Measurements from ENCODE around the gene FANCC. TPM values are rescaled to one million over a fixed set of nuclear protein-coding genes. Genes with fewer than 3 reads are reported as not detected.
"Not testable (repeated sequence)": the region's sequence is repeated elsewhere in the genome, so short reads cannot be mapped to it uniquely, and the experiment has no call there.

Gene FANCC
- total RNA-seq, 1 experiment from 2014 or later, result 44.7 TPM

DNA sequence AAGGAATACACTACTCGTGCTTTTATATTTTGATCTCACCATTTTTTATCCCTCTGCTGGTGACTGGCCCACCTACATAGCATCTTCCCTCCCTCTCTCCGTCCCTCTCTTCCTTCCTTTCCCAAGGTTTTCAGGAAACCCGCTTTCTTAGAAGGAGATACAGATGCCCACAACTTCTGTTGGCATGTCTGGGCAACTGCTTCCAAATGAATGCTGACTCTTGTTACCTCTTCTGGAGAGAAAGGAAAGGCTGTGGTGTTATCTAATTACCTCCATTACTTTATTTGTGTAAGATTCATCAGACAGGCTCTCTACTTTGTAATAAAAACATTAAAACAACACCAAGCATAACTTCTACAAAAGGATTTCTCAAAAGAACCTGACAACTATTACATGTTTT, 20.2 kb downstream of the FANCC start:
- CTCF ChIA-PET, result no interaction called here
- no peaks in the 10 kb centered on the region for H3K79me2 ChIP-seq (ENCODE audit: low read depth)
- no peaks in the 10 kb centered on the region for H3F3A ChIP-seq (ENCODE audit: insufficient read depth, low read depth)
- H3K4me3 ChIP-seq, result no peak overlapping the region
- no TSS peak for BruUV-seq (replicated peaks)
- POLR2A ChIA-PET (ENCODE audit: unreplicated experiment), result no interaction called here
- no peaks in the 10 kb centered on the region for H3K4me1 ChIP-seq (replicated peaks; ENCODE audit: insufficient read depth)
- H3K9me3 ChIP-seq (ENCODE audit: insufficient read depth, low read depth), result no peaks in the 10 kb centered on the region
- no peaks in the 10 kb centered on the region for H3K9me2 ChIP-seq (ENCODE audit: insufficient read depth)
- no peak overlapping the region for H3K27ac ChIP-seq
- no peaks in the 10 kb centered on the region; the same call in 1 of the 2 replicates for H4K20me1 ChIP-seq (ENCODE audit: insufficient read depth)
- DNase-seq, result no peak
- intact Hi-C loops (cut with micrococcal nuclease; ENCODE audit: unreplicated experiment), result no loop called here
- H2AFZ ChIP-seq, result no peak overlapping the region
- H3K4me2 ChIP-seq, result no peak overlapping the region
- no peaks in the 10 kb centered on the region for H3K36me3 ChIP-seq (ENCODE audit: low read depth)
- TF ChIP-seq EZH2 (IDR thresholded peaks at IDR 0.05; ENCODE audit: low read depth) (no peak), CTCF (conservative IDR thresholded peaks at IDR 0.05) (no peak)
- H3K27me3 ChIP-seq (ENCODE audit: insufficient read depth, low read depth), result no peaks in the 10 kb centered on the region

GRCh38 chr9:95296761-95297160, 20.7 kb downstream of the FANCC start:
- no peak overlapping the region for H2AFZ ChIP-seq
- H3K36me3 ChIP-seq (ENCODE audit: low read depth), result no peaks in the 10 kb centered on the region
- no peaks in the 10 kb centered on the region for H3K9me3 ChIP-seq (ENCODE audit: insufficient read depth, low read depth)
- BruUV-seq (replicated peaks), result no TSS peak
- no peak overlapping the region for H3K27ac ChIP-seq
- ChIA-PET CTCF (no interaction called here), POLR2A (ENCODE audit: unreplicated experiment) (no interaction called here)
- TF ChIP-seq EZH2 (IDR thresholded peaks at IDR 0.05; ENCODE audit: low read depth) (no peak), CTCF (conservative IDR thresholded peaks at IDR 0.05) (no peak)
- H3K4me1 ChIP-seq (replicated peaks; ENCODE audit: insufficient read depth), result no peaks in the 10 kb centered on the region
- no peak for DNase-seq
- H3F3A ChIP-seq (ENCODE audit: insufficient read depth, low read depth), result no peaks in the 10 kb centered on the region
- no peaks in the 10 kb centered on the region; the same call in 1 of the 2 replicates for H4K20me1 ChIP-seq (ENCODE audit: insufficient read depth)
- intact Hi-C loops (cut with micrococcal nuclease; ENCODE audit: unreplicated experiment), result no loop called here
- no peak overlapping the region for H3K4me3 ChIP-seq
- no peaks in the 10 kb centered on the region for H3K27me3 ChIP-seq (ENCODE audit: insufficient read depth, low read depth)
- H3K9me2 ChIP-seq (ENCODE audit: insufficient read depth), result no peaks in the 10 kb centered on the region
- no peak overlapping the region for H3K4me2 ChIP-seq
- H3K79me2 ChIP-seq (ENCODE audit: low read depth), result no peaks in the 10 kb centered on the region

GRCh38 chr9:95293296-95293695, 24.2 kb downstream of the FANCC start:
- POLR2A ChIA-PET (ENCODE audit: unreplicated experiment); H3K4me2 ChIP-seq; CTCF ChIA-PET; H3F3A ChIP-seq (ENCODE audit: insufficient read depth, low read depth); BruUV-seq (replicated peaks); H2AFZ ChIP-seq; H3K79me2 ChIP-seq (ENCODE audit: low read depth); H3K9me2 ChIP-seq (ENCODE audit: insufficient read depth); H3K9me3 ChIP-seq (ENCODE audit: insufficient read depth, low read depth); H3K27ac ChIP-seq; H3K4me1 ChIP-seq (replicated peaks; ENCODE audit: insufficient read depth); H4K20me1 ChIP-seq (ENCODE audit: insufficient read depth); H3K36me3 ChIP-seq (ENCODE audit: low read depth); intact Hi-C loops (cut with micrococcal nuclease; ENCODE audit: unreplicated experiment); H3K4me3 ChIP-seq; H3K27me3 ChIP-seq (ENCODE audit: insufficient read depth, low read depth); DNase-seq: not testable (repeated sequence)

- H3K79me2 ChIP-seq (ENCODE audit: low read depth), result no peaks in the 10 kb centered on the region
- no TSS peak for BruUV-seq (replicated peaks)
- TF ChIP-seq EZH2 (IDR thresholded peaks at IDR 0.05; ENCODE audit: low read depth) (no peak), CTCF (conservative IDR thresholded peaks at IDR 0.05) (no peak)
These were observed 25.3 kb downstream of the FANCC start for GRCh38 chr9:95292226-95292625.

More at GRCh38 chr9:95292226-95292625, 25.3 kb downstream of the FANCC start:
- H3K9me2 ChIP-seq (ENCODE audit: insufficient read depth), result no peaks in the 10 kb centered on the region
- POLR2A ChIA-PET (ENCODE audit: unreplicated experiment), result no interaction called here
- CTCF ChIA-PET, result no interaction called here
- no peaks in the 10 kb centered on the region; the same call in 1 of the 2 replicates for H3K9me3 ChIP-seq (ENCODE audit: insufficient read depth, low read depth)
- no peak overlapping the region for H3K4me3 ChIP-seq
- H3K4me1 ChIP-seq (replicated peaks; ENCODE audit: insufficient read depth), result no peaks in the 10 kb centered on the region
- H3K4me2 ChIP-seq, result no peak overlapping the region
- no peaks in the 10 kb centered on the region; the same call in 1 of the 2 replicates for H4K20me1 ChIP-seq (ENCODE audit: insufficient read depth)
- no peaks in the 10 kb centered on the region for H3K36me3 ChIP-seq (ENCODE audit: low read depth)
- no peak for DNase-seq
- no peaks in the 10 kb centered on the region for H3K27me3 ChIP-seq (ENCODE audit: insufficient read depth, low read depth)
- H3F3A ChIP-seq (ENCODE audit: insufficient read depth, low read depth), result no peaks in the 10 kb centered on the region
- H3K27ac ChIP-seq, result no peak overlapping the region
- intact Hi-C loops (cut with micrococcal nuclease; ENCODE audit: unreplicated experiment), result no loop called here
- H2AFZ ChIP-seq, result no peak overlapping the region
